Smooth muscle cell of the brain vasculature (primary cell): ENCODE measurements around the gene DEPDC1B.
"Not testable (repeated sequence)": the region's sequence is repeated elsewhere in the genome, so short reads cannot be mapped to it uniquely, and the experiment has no call there.

Experiments used
- DNase-seq: peaks from one replicate; pipeline ENCODE4 v3.0.0-alpha.2; 2012; ENCODE audit warnings: low read depth, low spot score

Gene DEPDC1B

GRCh38 chr5:60699288-60699608 lies 718 bp downstream of the DEPDC1B start:
- no peak for DNase-seq

GRCh38 chr5:60698336-60698735 lies 1.6 kb downstream of the DEPDC1B start:
- DNase-seq: no peak

DNA sequence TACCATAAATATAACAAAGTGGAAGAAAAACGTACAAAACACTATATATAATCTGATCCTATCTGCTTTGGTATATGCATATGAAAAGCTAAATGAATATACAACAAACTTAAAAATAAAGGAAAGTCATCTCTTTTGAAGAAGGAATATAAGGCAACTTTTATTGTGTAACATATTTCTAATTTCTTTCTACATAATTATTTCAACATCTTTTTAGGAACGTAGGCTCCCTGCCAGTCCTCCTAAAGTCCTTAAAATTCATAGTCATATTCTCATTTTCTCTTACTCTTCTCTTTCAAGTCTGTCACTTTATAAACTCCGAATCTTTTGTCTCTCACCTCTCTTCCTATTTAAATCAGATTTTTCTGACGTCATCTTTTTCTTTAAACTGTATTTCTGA lies 9.6 kb downstream of the DEPDC1B start:
- no peak for DNase-seq

GRCh38 chr5:60688980-60689379 lies 11.0 kb downstream of the DEPDC1B start:
- no peak for DNase-seq

DNA sequence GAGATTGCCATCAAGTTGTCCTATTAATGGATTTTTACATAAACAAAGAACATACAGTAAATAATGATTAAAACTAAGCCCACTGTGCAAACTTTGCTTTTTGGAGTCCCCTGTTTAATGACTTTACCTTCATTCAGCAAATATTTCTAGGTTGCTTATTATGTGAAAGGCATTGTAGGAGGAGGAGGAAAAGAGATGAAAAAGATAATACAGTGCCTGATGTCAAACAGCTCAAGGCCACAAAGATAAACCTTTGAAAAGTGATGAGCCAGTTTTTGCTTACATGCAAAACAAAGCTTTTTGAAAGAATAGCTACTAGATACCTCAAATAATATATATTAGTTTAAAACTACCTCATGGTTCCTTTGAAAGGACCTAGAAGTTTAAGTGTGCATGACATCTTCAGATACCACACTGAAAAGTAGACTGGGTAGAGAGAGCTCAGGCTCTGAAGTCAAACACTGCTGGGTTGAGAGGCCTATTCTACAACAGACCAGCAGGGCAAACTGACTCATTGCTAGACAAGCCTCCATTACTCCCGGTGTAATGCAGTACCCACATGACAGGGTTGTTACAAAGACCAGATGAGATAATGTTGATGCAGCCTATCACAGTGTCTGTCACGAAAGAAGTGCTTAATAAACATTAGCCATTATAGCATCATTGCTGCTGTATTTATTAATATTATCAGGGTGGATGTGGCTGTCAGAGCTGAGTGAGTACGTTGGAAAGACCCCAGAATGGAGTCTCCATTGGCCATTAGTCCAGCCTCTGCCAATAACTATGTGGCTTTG lies 11.8 kb downstream of the DEPDC1B start:
- no peak for DNase-seq

GRCh38 chr5:60686157-60686556 lies 13.8 kb downstream of the DEPDC1B start:
- DNase-seq: no peak

GRCh38 chr5:60685700-60686099 lies 14.3 kb downstream of the DEPDC1B start:
- DNase-seq: no peak

DNA sequence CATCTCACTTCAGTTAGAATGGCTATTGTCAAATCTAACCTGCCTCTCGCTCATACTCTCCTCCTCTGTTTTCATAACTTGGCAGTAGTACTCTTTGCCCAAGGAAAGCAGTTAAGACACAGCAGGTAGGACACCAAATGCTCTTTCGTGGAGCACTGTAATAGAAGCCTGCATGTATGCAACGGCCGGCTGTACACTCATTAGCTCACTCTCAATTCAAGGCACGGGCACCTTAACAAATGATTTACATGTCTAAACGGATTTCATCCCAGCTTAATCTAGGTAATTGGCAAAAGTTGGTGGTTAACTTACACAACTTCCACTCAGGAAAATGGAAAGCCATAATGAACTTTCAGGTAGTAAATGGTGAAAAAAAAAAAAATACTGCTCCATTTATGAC lies 14.9 kb downstream of the DEPDC1B start:
- no peak for DNase-seq

GRCh38 chr5:60682007-60682406 lies 18.0 kb downstream of the DEPDC1B start:
- not testable (repeated sequence) for DNase-seq

DNA sequence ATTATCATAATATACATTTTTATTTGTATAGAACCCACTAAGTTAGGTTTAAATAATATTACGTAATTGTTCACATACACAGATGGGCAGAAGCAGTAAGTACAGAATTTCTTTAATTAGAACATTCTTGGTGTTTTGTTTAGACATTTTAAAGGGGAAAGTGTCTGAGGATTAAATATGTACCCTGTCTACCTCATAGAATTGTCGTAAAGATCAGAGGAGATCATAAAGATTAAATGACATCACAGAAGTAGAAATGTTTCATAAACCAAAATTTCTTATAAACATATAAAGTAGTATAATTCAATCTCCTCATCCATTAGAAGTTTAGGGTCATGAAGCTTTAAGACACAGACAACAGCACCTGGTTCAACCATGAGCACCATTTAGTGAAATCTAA lies 20.1 kb downstream of the DEPDC1B start:
- DNase-seq: no peak

DNA sequence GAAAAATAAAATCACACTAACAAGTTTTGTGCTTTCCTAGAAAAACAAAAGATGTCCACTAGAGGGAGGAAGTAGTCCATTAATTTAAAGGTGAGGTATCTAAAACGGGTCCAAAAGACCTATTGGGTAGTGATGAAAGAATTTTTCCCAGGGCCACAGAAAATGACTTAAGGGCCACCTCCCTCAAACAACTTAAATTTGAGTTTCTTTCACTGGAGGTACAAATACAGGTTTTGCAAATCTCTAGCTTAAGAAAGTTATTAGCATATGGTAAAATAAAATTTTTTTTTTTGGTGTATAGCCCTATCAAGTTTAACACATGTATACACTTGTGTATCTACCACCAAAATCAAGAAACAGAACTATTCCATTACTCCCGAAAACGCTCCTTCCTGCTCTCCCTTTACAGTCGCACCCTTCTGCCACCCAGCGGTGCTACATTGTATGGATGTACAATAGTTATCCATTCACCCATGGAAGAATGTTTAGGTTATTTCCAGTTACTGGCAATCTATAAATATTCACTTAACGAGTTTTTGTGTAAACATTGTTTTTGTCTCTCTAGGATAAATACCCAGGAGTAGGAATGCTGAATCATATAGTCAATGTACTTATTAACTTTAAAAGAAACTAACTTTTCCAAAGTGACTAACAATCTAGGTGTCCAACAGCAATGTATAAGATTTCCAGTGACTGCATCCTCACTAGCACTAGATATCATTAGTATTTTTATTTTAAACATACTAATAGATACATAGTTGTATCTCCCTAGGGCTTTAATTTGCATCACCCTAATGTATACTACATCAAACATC lies 21.9 kb downstream of the DEPDC1B start:
- DNase-seq: no peak

- DNase-seq: no peak
Measured at GRCh38 chr5:60675286-60675685, 24.7 kb downstream of the DEPDC1B start.

DNA sequence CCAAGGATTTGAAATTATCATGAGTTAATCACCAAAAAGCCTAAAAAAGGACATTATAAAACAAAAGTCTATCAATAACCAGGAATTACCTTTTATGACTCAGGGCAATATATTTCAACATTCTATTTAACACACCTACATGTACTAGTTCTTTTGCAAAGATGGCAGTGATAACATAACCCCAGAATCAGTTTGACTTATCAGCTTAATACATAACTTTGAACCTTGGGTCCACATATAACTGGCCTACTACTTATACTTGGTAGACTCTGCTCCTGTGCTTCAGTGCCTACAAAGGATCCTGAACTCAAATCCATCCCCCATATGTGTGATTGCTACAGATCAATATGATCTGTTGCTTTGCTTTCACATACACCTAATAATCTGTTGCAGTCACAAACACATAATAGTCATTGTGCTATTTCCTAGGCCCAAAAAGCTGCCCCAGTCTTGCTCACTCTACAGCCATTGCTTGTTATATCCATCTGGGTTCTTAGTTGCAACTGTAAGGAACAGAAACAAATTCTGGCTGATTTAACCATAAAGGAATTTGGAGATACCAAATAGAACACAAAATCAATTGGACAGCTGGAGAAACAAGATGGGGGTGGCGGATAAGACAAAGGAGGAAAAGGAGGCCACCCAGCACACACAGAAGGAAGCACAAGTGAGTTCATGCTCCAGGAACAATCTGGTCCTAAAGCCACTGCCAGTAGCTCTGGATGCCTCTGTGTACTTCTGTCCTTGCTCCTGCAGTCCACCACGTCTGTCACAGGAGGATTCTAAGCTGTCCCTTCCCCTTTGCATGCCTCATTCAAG lies 25.5 kb downstream of the DEPDC1B start:
- no peak for DNase-seq

DNA sequence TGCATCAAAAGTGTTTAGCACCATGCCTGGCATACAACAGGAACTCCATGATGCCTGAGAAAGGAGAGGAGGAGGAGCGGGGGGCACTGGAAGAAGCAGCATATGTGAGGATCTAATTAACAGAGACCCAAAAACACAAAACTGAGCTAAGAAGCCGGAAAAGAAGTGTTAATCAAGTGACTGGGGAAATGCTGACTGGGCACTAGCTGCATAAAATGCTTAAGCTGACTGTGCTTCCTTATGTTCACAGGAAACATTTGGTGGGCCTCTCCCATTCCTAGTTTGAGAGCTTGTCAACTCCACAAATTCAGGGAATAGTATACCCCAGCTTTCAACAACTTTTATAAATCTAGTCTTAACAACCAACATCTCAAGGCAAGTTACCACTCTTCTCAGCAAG lies 26.6 kb downstream of the DEPDC1B start:
- no peak for DNase-seq

- DNase-seq: no peak
Measured at GRCh38 chr5:60672693-60673264, 27.2 kb downstream of the DEPDC1B start.

GRCh38 chr5:60671899-60672692 lies 27.9 kb downstream of the DEPDC1B start:
- DNase-seq: no peak

DNA sequence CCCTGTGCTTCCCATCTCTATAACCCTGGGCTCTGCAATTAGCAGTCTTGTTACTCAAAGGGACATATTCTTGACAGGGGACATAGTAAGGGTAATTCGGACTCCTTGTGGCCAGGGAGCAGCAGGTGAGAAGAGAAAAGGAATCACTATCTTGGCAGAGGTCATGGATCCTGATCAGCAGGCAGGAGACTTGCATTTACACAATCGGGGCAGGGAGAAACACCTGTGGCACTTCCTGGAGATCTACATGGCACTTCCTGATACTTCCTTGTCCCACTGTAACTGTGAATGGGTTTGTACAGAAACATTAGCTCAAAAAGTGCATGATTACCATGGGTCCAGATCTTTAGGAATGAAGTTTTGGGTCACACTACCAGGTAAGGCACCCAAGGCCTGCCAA lies 29.2 kb downstream of the DEPDC1B start:
- no peak for DNase-seq

DNA sequence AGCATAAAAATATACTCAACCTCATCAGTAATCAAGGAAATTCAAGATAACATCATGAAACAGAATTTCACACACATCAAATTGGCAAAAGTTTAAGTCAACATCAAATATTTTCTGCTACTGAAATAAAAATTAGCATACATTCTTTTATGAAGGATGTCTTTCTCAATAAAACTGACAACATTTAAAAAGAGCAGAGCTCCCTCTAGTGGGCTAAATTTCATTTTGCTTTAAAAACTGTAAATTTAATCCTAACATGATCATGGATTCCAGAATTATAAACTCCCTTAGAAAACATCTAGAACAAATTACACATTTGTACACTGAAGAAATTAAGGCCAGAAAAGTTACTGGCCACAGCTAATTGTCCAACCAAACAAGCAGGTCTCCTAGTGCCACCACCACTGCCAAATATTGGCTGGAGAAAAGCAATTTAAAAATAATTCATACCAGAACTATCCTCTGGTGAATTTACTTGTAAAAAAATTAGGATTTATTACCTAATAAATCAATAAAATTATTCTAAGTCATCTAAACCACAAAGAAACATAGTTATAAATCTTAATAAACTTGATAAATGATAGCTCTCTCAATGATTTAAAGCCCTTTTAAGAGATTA lies 31.2 kb downstream of the DEPDC1B start:
- DNase-seq: no peak

GRCh38 chr5:60651872-60652620 lies 47.9 kb downstream of the DEPDC1B start:
- peak; percentile 36 for DNase-seq
